Measurements from ENCODE around the gene C16orf89.

Gene C16orf89

DNA sequence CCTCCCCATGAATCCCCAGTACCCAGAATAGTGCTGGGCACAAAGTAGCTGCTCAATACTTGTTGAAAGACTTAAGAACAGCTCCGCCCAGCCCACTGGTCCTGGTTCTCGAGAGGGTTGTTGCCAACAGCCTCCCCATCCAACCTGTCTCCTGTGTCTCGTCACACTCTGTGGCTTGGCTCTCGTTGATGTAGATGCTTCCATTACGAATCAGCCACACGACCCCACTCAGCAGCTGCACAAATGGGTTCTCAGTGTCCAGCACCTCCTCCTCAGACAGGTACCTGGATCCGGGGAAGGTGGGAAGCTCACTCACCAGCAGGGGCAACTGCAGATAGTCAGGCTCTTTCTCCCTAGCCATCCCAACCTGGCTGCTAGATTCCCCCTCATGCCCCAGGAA lies 34.2 kb downstream of the C16orf89 start:
- H3K4me3 ChIP-seq (ENCODE audit: low read depth, low read length): no peak overlapping the region
- H3K27me3 ChIP-seq: no peaks in the 10 kb centered on the region
- H3K9me3 ChIP-seq: no peaks in the 10 kb centered on the region
- TF ChIP-seq, protein P1, sequence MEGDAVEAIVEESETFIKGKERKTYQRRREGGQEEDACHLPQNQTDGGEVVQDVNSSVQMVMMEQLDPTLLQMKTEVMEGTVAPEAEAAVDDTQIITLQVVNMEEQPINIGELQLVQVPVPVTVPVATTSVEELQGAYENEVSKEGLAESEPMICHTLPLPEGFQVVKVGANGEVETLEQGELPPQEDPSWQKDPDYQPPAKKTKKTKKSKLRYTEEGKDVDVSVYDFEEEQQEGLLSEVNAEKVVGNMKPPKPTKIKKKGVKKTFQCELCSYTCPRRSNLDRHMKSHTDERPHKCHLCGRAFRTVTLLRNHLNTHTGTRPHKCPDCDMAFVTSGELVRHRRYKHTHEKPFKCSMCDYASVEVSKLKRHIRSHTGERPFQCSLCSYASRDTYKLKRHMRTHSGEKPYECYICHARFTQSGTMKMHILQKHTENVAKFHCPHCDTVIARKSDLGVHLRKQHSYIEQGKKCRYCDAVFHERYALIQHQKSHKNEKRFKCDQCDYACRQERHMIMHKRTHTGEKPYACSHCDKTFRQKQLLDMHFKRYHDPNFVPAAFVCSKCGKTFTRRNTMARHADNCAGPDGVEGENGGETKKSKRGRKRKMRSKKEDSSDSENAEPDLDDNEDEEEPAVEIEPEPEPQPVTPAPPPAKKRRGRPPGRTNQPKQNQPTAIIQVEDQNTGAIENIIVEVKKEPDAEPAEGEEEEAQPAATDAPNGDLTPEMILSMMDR (IDR thresholded peaks at IDR 0.05; ENCODE audit: low read depth, low read length): no peak
- H3K4me1 ChIP-seq: no peaks in the 10 kb centered on the region; the same call in 1 of the 2 replicates
- no peak for DNase-seq
- H3K36me3 ChIP-seq: no peaks in the 10 kb centered on the region

DNA sequence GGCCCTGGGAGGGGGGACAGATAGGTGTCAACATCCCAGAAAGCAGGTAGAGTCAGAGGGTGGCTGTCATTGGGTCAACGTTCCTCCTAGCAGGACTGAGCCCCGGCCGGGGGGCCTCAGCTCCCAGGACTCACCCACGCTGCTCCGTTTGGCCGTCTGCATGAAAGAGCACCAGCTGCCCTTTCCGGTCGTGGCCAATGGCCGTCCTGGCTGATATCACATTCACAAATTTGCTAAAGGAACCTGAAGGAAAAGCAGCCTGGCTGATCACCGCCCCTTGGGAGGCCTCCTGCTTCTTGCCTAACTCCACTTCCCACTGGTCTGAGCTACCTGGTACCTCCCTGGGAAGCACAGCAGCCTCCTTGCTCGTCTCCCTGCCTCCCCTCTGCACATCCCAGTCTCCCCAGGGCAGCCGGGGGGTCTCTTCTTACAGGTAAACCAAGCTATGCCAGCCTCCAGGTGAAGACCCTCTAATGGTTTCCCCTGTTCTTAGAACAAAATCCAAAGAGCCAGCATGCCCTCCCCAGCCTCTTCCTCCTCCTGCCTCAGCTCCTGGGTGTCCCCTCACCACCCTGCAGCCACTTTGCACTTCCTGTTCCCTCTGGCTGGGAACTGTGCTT lies 35.4 kb downstream of the C16orf89 start:
- Histone ChIP-seq H3K9me3 (no peaks in the 10 kb centered on the region), H3K4me1 (no peaks in the 10 kb centered on the region; the same call in 1 of the 2 replicates), H3K4me3 (ENCODE audit: low read depth, low read length) (no peak overlapping the region), H3K36me3 (no peaks in the 10 kb centered on the region), H3K27me3 (no peaks in the 10 kb centered on the region)
- DNase-seq: no peak
- TF ChIP-seq, protein P1 (IDR thresholded peaks at IDR 0.05; ENCODE audit: low read depth, low read length): no peak

DNA sequence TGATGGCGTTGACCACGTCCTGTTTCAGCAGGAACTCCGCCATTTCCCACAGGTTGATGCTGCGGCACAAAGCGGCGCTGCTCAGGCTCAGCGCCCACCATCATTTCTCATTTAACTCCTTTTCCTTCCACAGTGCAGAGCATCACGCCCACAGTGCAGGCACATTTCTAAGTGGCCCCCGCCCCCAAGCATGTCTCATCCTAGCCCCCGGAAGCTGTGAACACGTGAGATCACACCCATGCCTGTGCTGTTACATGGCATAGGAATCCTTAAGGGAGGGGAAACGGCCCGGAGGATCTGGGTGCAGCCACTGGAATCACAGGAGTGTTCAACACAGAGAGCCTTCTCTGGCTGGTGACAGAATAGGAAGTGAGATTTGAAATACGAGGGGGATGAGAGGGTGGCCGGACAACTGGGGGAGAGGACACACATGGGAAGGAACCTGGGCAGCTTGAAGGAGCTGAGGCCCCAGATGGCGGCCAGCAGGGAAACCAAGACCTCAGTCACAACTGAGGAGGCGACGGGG lies 36.7 kb downstream of the C16orf89 start:
- Histone ChIP-seq H3K27me3 (no peaks in the 10 kb centered on the region; the same call in 1 of the 2 replicates), H3K4me3 (ENCODE audit: low read depth, low read length) (no peak overlapping the region), H3K4me1 (no peaks in the 10 kb centered on the region), H3K9me3 (no peaks in the 10 kb centered on the region), H3K36me3 (no peaks in the 10 kb centered on the region)
- TF ChIP-seq, protein P1 (IDR thresholded peaks at IDR 0.05; ENCODE audit: low read depth, low read length): no peak
- no peak for DNase-seq

DNA sequence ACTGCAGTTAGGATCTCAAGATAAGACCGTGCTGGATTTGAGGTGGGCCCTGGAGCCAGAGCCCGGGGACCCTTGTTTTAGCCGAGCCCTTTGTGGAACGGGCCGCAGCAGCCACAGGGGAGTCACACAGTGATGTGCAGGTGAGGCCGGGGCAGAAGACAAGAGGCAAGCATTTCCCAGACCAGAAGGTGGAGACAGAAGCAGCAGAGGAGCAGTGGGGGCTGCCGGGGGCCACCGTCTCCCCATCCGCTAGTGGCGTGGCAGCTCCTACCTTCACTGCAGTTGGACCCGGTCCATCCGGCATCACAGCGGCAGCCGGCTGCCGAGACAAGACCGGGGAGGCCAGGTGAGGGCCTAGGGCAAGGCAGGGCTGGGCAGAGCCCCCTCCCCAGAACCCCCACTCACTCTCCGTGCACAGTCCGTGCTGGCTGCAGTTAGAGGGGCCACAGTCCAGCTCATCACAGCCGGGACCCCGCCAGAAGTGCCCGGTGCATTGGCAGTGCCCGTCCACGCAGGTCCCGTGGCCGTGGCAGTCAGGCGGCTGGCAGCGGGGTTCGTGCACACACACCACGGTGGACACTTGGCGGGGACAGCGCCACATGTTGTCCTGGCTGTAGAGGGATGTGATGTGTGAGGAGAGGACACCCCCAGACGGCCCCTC lies 38.1 kb downstream of the C16orf89 start:
- no peak for DNase-seq
- H3K36me3 ChIP-seq: no peaks in the 10 kb centered on the region
- peaks cover 9% of the 10 kb centered on the region for H3K27me3 ChIP-seq
- H3K4me1 ChIP-seq: no peaks in the 10 kb centered on the region
- no peaks in the 10 kb centered on the region for H3K9me3 ChIP-seq
- TF ChIP-seq, protein P1 (IDR thresholded peaks at IDR 0.05; ENCODE audit: low read depth, low read length): no peak
- no peak overlapping the region for H3K4me3 ChIP-seq (ENCODE audit: low read depth, low read length)

DNA sequence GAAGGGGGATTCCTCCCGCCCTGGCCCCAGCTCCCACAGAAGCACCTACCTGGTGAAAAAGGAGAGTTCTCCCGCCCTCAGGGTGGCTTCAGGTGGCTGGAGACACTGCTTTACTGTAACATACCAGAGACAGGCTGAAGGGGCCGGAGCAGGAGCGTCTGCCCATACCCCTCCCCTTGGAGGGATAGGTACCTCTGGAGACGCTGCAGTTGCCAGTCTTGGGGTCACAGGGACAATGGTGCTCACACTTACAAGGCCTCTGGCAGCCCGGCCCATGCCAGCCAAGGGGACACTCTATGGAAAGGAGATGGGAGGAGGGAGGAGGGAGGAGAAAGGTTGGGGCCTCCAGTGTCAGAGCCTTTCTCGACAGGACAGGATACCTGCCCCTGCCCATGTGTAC lies 38.7 kb downstream of the C16orf89 start:
- peaks cover 15% of the 10 kb centered on the region for H3K27me3 ChIP-seq
- no peak overlapping the region for H3K4me3 ChIP-seq (ENCODE audit: low read depth, low read length)
- TF ChIP-seq, protein P1 (IDR thresholded peaks at IDR 0.05; ENCODE audit: low read depth, low read length): no peak
- no peaks in the 10 kb centered on the region for H3K36me3 ChIP-seq
- H3K9me3 ChIP-seq: no peaks in the 10 kb centered on the region
- no peak for DNase-seq
- H3K4me1 ChIP-seq: no peaks in the 10 kb centered on the region

DNA sequence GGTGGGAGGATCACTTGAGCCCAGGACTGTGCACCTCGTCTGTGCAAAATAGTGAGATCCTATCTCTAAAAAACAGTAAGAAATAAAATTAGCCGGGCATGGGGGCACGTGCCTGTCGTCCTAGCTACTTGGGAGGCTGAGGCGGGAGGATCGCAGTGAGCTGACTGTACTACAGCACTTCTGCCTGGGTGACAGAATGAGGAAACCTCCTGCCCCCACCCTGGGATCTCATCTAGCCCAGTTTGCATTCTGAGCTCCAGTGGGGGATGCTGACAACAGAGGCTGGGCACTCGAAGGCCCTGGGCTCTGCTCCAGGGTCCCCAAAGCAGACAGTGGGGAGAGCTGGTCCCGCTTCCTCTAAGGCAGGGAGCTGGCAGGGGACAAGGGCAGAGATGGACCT lies 39.1 kb downstream of the C16orf89 start:
- peaks cover 15% of the 10 kb centered on the region for H3K27me3 ChIP-seq

More for the DNA sequence above, 39.1 kb downstream of the C16orf89 start:
- Histone ChIP-seq H3K4me1 (no peaks in the 10 kb centered on the region), H3K36me3 (no peaks in the 10 kb centered on the region), H3K4me3 (ENCODE audit: low read depth, low read length) (no peak overlapping the region), H3K9me3 (no peaks in the 10 kb centered on the region)
- TF ChIP-seq, protein P1 (IDR thresholded peaks at IDR 0.05; ENCODE audit: low read depth, low read length): no peak
- DNase-seq: no peak

All from BE2C (cell line).